MCF 10A (cell line): ENCODE results near the gene OCSTAMP. TPM values are rescaled to one million over a fixed set of nuclear protein-coding genes. Genes with fewer than 3 reads are reported as not detected.
A peak's percentile ranks its signal among the peaks of the same experiment; 100 is the strongest.

Source experiments
- BruUV-seq: library from RNA; stranded (reverse); fragments of 400-500 nt; replicated peaks from 2 replicates; lab custom pipeline; 2021; lab: Mats Ljungman, UMichigan
- CTCF ChIA-PET: fragments of 300-600 bp; sonication (Branson Sonifier 250); formaldehyde crosslinking; extraction: SDS; loops from one replicate; lab custom pipeline; 2021; ENCODE audit warnings: antibody characterized with exemption, inconsistent platforms; lab: Yijun Ruan, JAX
- POLR2A ChIA-PET: fragments of 300-600, 350-650 bp; sonication (Branson Sonifier 250); formaldehyde crosslinking; extraction: SDS; loops from one replicate; lab custom pipeline; 2020; ENCODE audit warnings: antibody characterized with exemption, inconsistent platforms; lab: Yijun Ruan, JAX
- DNase-seq: peaks from one replicate; pipeline ENCODE4 v3.0.0-alpha.2; 2018; ENCODE audit not compliant: unreplicated experiment
- H3K27ac Mint-ChIP-seq: one replicate; pipeline ENCODE4 v1.8.0; 2022; ENCODE audit warnings: mild to moderate bottlenecking, low read depth, mixed read lengths; ENCODE audit not compliant: unreplicated experiment
- H3K27me3 Mint-ChIP-seq: one replicate; pipeline ENCODE4 v1.8.0; 2022; ENCODE audit warnings: mixed read lengths; ENCODE audit not compliant: insufficient read depth, unreplicated experiment
- H3K36me3 Mint-ChIP-seq: one replicate; pipeline ENCODE4 v1.8.0; 2022; ENCODE audit warnings: mild to moderate bottlenecking, moderate library complexity, mixed read lengths; ENCODE audit not compliant: insufficient read depth, unreplicated experiment
- H3K4me1 Mint-ChIP-seq: one replicate; pipeline ENCODE4 v1.8.0; 2022; ENCODE audit warnings: mixed read lengths; ENCODE audit not compliant: insufficient read depth, unreplicated experiment
- H3K4me3 Mint-ChIP-seq: one replicate; pipeline ENCODE4 v1.8.0; 2022; ENCODE audit warnings: mild to moderate bottlenecking, moderate library complexity, mixed read lengths; ENCODE audit not compliant: unreplicated experiment
- H3K9me3 Mint-ChIP-seq: one replicate; pipeline ENCODE4 v1.8.0; 2022; ENCODE audit warnings: mixed read lengths; ENCODE audit not compliant: unreplicated experiment
- intact Hi-C: fragments of 100-400 bp; cut with micrococcal nuclease; formaldehyde crosslinking; loops from 2 replicates; pipeline ENCODE4 v1.14.1; 2022
- total RNA-seq: library from RNA; stranded (reverse); gene quantifications from 2 replicates; pipeline ENCODE4 v1.2.3, GENCODE V29; 2022
- TF ChIP-seq, protein P1 (sequence below): fragments of 200-600 bp; IDR thresholded peaks from one replicate; pipeline ENCODE4 v1.8.0; 2022; ENCODE audit warnings: antibody characterized with exemption, mild to moderate bottlenecking; ENCODE audit not compliant: unreplicated experiment

The OCSTAMP gene
- total RNA-seq, 1 experiment from 2014 or later, result not detected

DNA sequence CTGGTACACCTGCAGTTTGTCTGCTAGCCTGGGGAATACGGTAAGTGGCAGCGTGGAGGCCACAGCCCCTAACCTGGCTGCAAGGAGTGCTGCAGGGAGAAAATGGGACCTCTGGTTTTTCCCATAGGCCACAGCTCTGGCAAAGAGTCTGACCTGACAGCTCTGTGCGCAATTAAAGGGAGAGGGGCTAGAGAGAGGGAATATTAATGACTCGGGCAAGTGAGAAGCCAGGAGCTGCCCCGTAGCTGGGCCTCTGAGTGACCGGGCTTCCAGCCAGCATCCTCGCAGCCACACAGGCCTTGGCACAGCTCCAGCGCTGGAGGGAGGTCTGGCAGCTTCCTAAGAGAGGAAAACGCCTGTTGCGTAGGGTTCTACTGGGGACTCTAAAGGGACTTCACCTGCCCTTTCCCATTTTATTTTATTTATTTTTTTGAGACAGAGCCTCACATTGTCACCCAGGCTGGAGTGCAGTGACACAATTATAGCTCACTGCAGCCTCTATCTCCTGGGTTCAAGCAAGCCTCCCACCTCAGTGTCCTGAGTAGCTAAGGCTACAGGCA lies 18.2 kb upstream of the OCSTAMP start:
- no peaks in the 10 kb centered on the region for H3K9me3 Mint-ChIP-seq
- POLR2A ChIA-PET, result no interaction called here
- DNase-seq, result peak; percentile 81

DNA sequence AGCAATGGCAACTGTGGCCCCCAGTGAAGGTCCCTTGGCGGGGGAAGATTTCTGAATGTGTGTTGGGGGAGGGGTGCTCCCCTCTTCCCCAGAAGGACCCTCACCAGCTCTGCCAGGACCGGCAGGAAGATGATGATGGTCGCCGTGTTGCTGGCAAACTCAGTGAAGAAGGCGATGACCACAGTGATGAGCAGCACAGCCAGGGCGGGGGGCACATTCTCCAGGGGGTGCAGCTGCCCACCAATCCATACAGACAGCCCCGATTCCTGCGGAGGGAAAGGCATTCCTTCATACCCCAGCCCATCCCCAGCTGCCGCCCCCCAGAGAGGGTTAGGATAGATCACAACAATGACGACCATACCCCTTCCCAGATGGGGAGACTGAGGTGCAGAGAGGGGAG lies 15.7 kb upstream of the OCSTAMP start:
- TF ChIP-seq, protein P1, sequence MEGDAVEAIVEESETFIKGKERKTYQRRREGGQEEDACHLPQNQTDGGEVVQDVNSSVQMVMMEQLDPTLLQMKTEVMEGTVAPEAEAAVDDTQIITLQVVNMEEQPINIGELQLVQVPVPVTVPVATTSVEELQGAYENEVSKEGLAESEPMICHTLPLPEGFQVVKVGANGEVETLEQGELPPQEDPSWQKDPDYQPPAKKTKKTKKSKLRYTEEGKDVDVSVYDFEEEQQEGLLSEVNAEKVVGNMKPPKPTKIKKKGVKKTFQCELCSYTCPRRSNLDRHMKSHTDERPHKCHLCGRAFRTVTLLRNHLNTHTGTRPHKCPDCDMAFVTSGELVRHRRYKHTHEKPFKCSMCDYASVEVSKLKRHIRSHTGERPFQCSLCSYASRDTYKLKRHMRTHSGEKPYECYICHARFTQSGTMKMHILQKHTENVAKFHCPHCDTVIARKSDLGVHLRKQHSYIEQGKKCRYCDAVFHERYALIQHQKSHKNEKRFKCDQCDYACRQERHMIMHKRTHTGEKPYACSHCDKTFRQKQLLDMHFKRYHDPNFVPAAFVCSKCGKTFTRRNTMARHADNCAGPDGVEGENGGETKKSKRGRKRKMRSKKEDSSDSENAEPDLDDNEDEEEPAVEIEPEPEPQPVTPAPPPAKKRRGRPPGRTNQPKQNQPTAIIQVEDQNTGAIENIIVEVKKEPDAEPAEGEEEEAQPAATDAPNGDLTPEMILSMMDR, result no peak
- no peak for DNase-seq
- no peak overlapping the region for H3K4me3 Mint-ChIP-seq
- H3K4me1 Mint-ChIP-seq, result no peaks in the 10 kb centered on the region
- peaks cover 10% of the 10 kb centered on the region for H3K27me3 Mint-ChIP-seq
- intact Hi-C loops, result no loop called here
- ChIA-PET POLR2A (no interaction called here), CTCF (no interaction called here)
- no peaks in the 10 kb centered on the region for H3K9me3 Mint-ChIP-seq
- no TSS peak for BruUV-seq
- H3K36me3 Mint-ChIP-seq, result no peaks in the 10 kb centered on the region
- no peak overlapping the region for H3K27ac Mint-ChIP-seq

More for the DNA sequence above, 18.2 kb upstream of the OCSTAMP start:
- intact Hi-C loops, result no loop called here
- Mint-ChIP-seq H3K4me3 (no peak overlapping the region), H3K27ac (no peak overlapping the region), H3K27me3 (peaks cover 29% of the 10 kb centered on the region), H3K4me1 (no peaks in the 10 kb centered on the region), H3K36me3 (no peaks in the 10 kb centered on the region)
- no TSS peak for BruUV-seq
- TF ChIP-seq, protein P1, result no peak
- CTCF ChIA-PET, result interaction anchor here (0.6 to 0.8 kb wide), 5 partner anchors 29 to 675 kb away, joined by 3 to 5 read pairs (median 3); no protein-coding TSS in a partner anchor

DNA sequence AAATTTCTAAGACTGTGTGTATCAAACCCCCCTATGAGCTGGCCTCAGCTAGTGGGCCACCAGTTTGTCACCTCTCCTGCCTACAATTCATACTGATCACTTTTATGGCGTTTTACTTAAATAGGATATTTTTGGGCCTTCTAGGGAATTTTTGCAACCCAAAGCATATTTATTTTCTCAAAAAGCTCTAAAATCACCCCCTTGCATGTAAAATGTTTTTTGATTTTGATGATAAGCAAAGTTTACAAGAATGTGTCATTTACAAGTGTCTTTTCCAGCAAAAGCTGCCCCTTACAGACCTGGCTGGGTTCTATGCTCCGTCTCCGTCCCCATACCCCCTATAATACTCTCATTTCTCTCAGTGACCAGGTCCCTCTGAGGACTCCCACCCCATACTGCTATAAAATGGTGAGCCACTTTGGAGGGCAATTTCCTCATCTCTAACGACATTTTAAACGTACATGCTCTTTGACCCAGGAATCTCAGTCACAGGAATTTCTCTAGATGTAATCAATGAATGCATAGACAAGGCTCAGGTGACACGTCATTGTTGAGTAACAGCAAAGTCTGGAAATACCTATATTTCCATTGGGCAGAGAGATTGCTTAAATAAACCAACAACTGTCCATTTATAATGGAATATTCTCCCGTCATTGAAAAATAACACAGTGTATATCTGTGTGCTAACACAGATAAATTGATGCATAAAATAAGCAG lies 13.9 kb upstream of the OCSTAMP start:
- no peaks in the 10 kb centered on the region for H3K27me3 Mint-ChIP-seq
- no peaks in the 10 kb centered on the region for H3K4me1 Mint-ChIP-seq
- no peaks in the 10 kb centered on the region for H3K9me3 Mint-ChIP-seq
- H3K27ac Mint-ChIP-seq, result no peak overlapping the region
- no TSS peak for BruUV-seq
- intact Hi-C loops, result no loop called here
- POLR2A ChIA-PET, result no interaction called here
- TF ChIP-seq, protein P1, result no peak
- H3K36me3 Mint-ChIP-seq, result no peaks in the 10 kb centered on the region
- CTCF ChIA-PET, result interaction anchor here (0.6 to 1.2 kb wide), 4 partner anchors 20 to 135 kb away, joined by 3 read pairs; no protein-coding TSS in a partner anchor
- H3K4me3 Mint-ChIP-seq, result no peak overlapping the region
- DNase-seq, result no peak

DNA sequence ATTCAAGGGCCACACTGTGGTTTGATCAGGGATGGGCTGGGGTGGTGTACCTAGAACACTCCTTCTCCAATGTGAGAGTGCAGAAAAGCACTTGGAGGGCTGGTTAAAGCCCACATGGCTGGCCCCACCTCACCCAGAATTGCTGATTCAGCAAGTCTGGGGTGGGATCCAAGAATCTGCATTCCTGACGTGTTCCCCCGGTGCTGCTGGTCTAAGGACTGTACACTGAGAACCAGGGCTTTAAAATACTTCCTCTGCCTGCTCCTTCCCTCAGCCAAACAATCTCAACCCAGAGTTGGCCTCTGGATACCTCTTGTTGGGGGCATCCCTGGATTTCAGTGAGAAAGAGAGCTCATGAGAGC lies 13.4 kb upstream of the OCSTAMP start:
- TF ChIP-seq, protein P1, result no peak
- Mint-ChIP-seq H3K36me3 (no peaks in the 10 kb centered on the region), H3K4me1 (no peaks in the 10 kb centered on the region), H3K27me3 (no peaks in the 10 kb centered on the region), H3K27ac (no peak overlapping the region), H3K4me3 (no peak overlapping the region), H3K9me3 (no peaks in the 10 kb centered on the region)
- no peak for DNase-seq
- BruUV-seq, result no TSS peak
- ChIA-PET CTCF (interaction anchor here (0.6 to 0.7 kb wide), 2 partner anchors 21 to 29 kb away, joined by 3 read pairs; no protein-coding TSS in a partner anchor), POLR2A (no interaction called here)
- intact Hi-C loops, result no loop called here
